B cell (primary cell): ENCODE measurements around the gene CD101. TPM values are rescaled to one million over a fixed set of nuclear protein-coding genes. Genes with fewer than 3 reads are reported as not detected.

Source experiments
- ATAC-seq: fragments of 200-7000 bp; cut with Tn5 transposase; one replicate; pipeline ENCODE4 v1.10.0; 2021; ENCODE audit warnings: low read depth, mild to moderate bottlenecking, moderate number of reproducible peaks, moderate library complexity
- CTCF ChIA-PET: fragments of 350-600 bp; sonication (Branson Sonifier 250); formaldehyde crosslinking; loops from one replicate; lab custom pipeline; 2021; ENCODE audit warnings: antibody characterized with exemption, inconsistent platforms; lab: Charles Lee
- POLR2A ChIA-PET: fragments of 350-600 bp; sonication (Branson Sonifier 250); formaldehyde crosslinking; loops from one replicate; lab custom pipeline; 2021; ENCODE audit warnings: antibody characterized with exemption; lab: Charles Lee
- DNase-seq: peaks from one replicate; pipeline ENCODE4 v3.0.0; 2013
- H2AFZ ChIP-seq: 2 replicates; pipeline ENCODE4 v1.6.1; 2012; ENCODE audit warnings: mild to moderate bottlenecking, low read depth, low read length; ENCODE audit not compliant: insufficient read depth, poor library complexity, severe bottlenecking
- H3K27ac ChIP-seq, 2 donors: 1 replicate in 1 of 2; 2 replicates in 1 of 2; pipeline ENCODE4 v1.5.1; 2012 to 2013; ENCODE audit warnings: low read length in 2 of 2, mild to moderate bottlenecking in 2 of 2, moderate library complexity in 1 of 2
- H3K27me3 ChIP-seq, 4 experiments: fragments of 200-600 bp in 1 of 4; sonication (generic) in 1 of 4; replicated peaks in 1 of 4; 1 replicate in 2 of 4; 2 replicates in 2 of 4; pipeline versions ENCODE4 v1.6.1 to v1.7.0; 2013 to 2016; ENCODE audit warnings: low read length in 3 of 4, mild to moderate bottlenecking in 2 of 4, mixed read lengths in 1 of 4, moderate library complexity in 1 of 4; ENCODE audit not compliant: insufficient read depth in 4 of 4, control insufficient read depth in 3 of 4; ENCODE audit errors: control extremely low read depth in 1 of 4
- H3K36me3 ChIP-seq, 2 experiments: replicated peaks in 1 of 2; 1 replicate in 1 of 2; 2 replicates in 1 of 2; pipeline versions ENCODE4 v1.6.1 to v1.7.1; 2013; ENCODE audit warnings: low read length in 1 of 2; ENCODE audit not compliant: insufficient read depth in 2 of 2, control insufficient read depth in 1 of 2; ENCODE audit errors: control extremely low read depth in 1 of 2, extremely low read depth in 1 of 2
- H3K4me1 ChIP-seq, 2 donors: fragments of 200-600 bp in 1 of 2; sonication (generic) in 1 of 2; 1 replicate in 1 of 2; 2 replicates in 1 of 2; pipeline versions ENCODE4 v1.5.1 to v1.6.1; 2013 to 2017; ENCODE audit warnings: low read length in 2 of 2; ENCODE audit not compliant: control insufficient read depth in 2 of 2, insufficient read depth in 2 of 2
- H3K4me2 ChIP-seq: replicated peaks from 2 replicates; pipeline ENCODE3; 2012; ENCODE audit warnings: mild to moderate bottlenecking, low read depth, low read length; ENCODE audit not compliant: poor library complexity, severe bottlenecking
- H3K4me3 ChIP-seq, 5 experiments: fragments of 200-600 bp in 1 of 5; sonication (generic) in 1 of 5; 1 replicate in 3 of 5; 2 replicates in 2 of 5; pipeline versions ENCODE4 v1.5.1 to v1.7.0; 2011 to 2016; ENCODE audit warnings: low read length in 4 of 5, mild to moderate bottlenecking in 4 of 5, low read depth in 2 of 5, control low read depth in 1 of 5, moderate library complexity in 1 of 5; ENCODE audit not compliant: insufficient read depth in 1 of 5; ENCODE audit errors: control extremely low read depth in 1 of 5, extremely low read depth in 1 of 5
- H3K79me2 ChIP-seq: fragments of 200-600 bp; sonication (generic); one replicate; pipeline ENCODE4 v1.6.0; 2016; ENCODE audit warnings: low read length; ENCODE audit not compliant: control insufficient read depth, insufficient read depth
- H3K9ac ChIP-seq: fragments of 200-600 bp; sonication (generic); 2 replicates; pipeline ENCODE4 v1.6.1; 2017; ENCODE audit warnings: mild to moderate bottlenecking, low read length, moderate library complexity
- H3K9me3 ChIP-seq, 3 donors: one replicate each; pipeline versions ENCODE4 v1.6.1 to v1.7.1; 2013; ENCODE audit warnings: low read length in 2 of 3; ENCODE audit not compliant: control insufficient read depth in 2 of 3, insufficient read depth in 1 of 3; ENCODE audit errors: control extremely low read depth in 1 of 3
- H4K20me1 ChIP-seq: 2 replicates; pipeline ENCODE4 v1.6.0; 2012; ENCODE audit warnings: mild to moderate bottlenecking, low read length; ENCODE audit not compliant: insufficient read depth, control insufficient read depth, poor library complexity, severe bottlenecking
- H3K27ac Mint-ChIP-seq: one replicate; pipeline ENCODE4 v1.8.0; 2021; ENCODE audit warnings: mixed read lengths
- H3K27me3 Mint-ChIP-seq: one replicate; pipeline ENCODE4 v1.8.0; 2021; ENCODE audit warnings: mixed read lengths
- H3K4me1 Mint-ChIP-seq: one replicate; pipeline ENCODE4 v1.8.0; 2021; ENCODE audit warnings: mixed read lengths
- H3K4me3 Mint-ChIP-seq: one replicate; pipeline ENCODE4 v1.8.0; 2021; ENCODE audit warnings: mixed read lengths
- H3K9me3 Mint-ChIP-seq: one replicate; pipeline ENCODE4 v1.8.0; 2022; ENCODE audit warnings: mixed read lengths; ENCODE audit not compliant: insufficient read depth
- CTCF ChIP-seq: fragments of 200-600 bp; IDR thresholded peaks from one replicate; pipeline ENCODE4 v1.8.0; 2022; ENCODE audit warnings: antibody characterized with exemption, mild to moderate bottlenecking
- EZH2 ChIP-seq: IDR thresholded peaks from 2 replicates; pipeline ENCODE4 v1.6.1; 2012; ENCODE audit warnings: borderline replicate concordance, low read depth, mild to moderate bottlenecking, moderate library complexity, low read length; ENCODE audit not compliant: insufficient read depth, poor library complexity, severe bottlenecking
- WGBS: methylation state at CpG from one replicate; pipeline ENCODE4 v1.1.5; 2013; ENCODE audit warnings: missing lambda C conversion rate; ENCODE audit not compliant: insufficient coverage; 5-methylcytosine and 5-hydroxymethylcytosine counted together
- intact Hi-C: fragments of 100-400 bp; cut with micrococcal nuclease; formaldehyde crosslinking; loops from one replicate; pipeline ENCODE4 v1.10.0; 2022
- polyA plus RNA-seq: library from polyadenylated mRNA; depleted of rRNA; stranded (reverse); fragments of >200 nt; gene quantifications from 2 replicates; pipeline ENCODE4 v1.2.3, GENCODE V29; 2012
- total RNA-seq, 2 donors: library from RNA; stranded (reverse); fragments of 120-200 nt in 1 of 2; gene quantifications; 1 replicate in 1 of 2; 2 replicates in 1 of 2; pipeline versions ENCODE4 v1.2.3 to v1.2.4, GENCODE V29; 2013 to 2022

CD101 gene
- total and polyA plus RNA-seq, 2 donors (not counting 1 experiment from before 2014, with no cell fraction given): 0.19 TPM; not detected in 1

GRCh38 chr1:116954440-116954839, 47.1 kb upstream of the CD101 start:
- ATAC-seq (no peak), DNase-seq (no peak)
- Histone ChIP-seq H3K4me2 (no peak overlapping the region), H3K79me2 (no peaks in the 10 kb centered on the region), H3K36me3 (no peaks in the 10 kb centered on the region), H3K27ac (no peak overlapping the region), H3K4me3 (no peak overlapping the region), H3K27me3 (no peaks in the 10 kb centered on the region), H3K9ac (no peak overlapping the region), H3K4me1 (no peaks in the 10 kb centered on the region), H4K20me1 (no peaks in the 10 kb centered on the region), H2AFZ (no peak overlapping the region), H3K9me3 (no peaks in the 10 kb centered on the region)
- H3K4me1 Mint-ChIP-seq: no peaks in the 10 kb centered on the region
- H3K27me3 Mint-ChIP-seq: peaks cover 5% of the 10 kb centered on the region
- TF ChIP-seq EZH2: no peak
- TF ChIP-seq CTCF: no peak
- no peak overlapping the region for H3K27ac Mint-ChIP-seq
- 100% methylated on average over 2 of the region's 3 CpGs for WGBS
- no peak overlapping the region for H3K4me3 Mint-ChIP-seq
- CTCF ChIA-PET: no interaction called here
- POLR2A ChIA-PET: no interaction called here
- H3K9me3 Mint-ChIP-seq: no peaks in the 10 kb centered on the region
- intact Hi-C loops: no loop called here

- Mint-ChIP-seq H3K27me3 (peaks cover 3% of the 10 kb centered on the region), H3K9me3 (no peaks in the 10 kb centered on the region), H3K4me1 (no peaks in the 10 kb centered on the region), H3K27ac (no peak overlapping the region), H3K4me3 (no peak overlapping the region)
- Histone ChIP-seq H4K20me1 (no peaks in the 10 kb centered on the region), H3K36me3 (no peaks in the 10 kb centered on the region), H3K27me3 (no peaks in the 10 kb centered on the region), H3K4me2 (no peak overlapping the region), H3K4me3 (no peak overlapping the region), H3K9ac (no peak overlapping the region), H3K27ac (no peak overlapping the region), H3K9me3 (no peaks in the 10 kb centered on the region), H2AFZ (no peak overlapping the region), H3K4me1 (no peaks in the 10 kb centered on the region), H3K79me2 (no peaks in the 10 kb centered on the region)
- TF ChIP-seq CTCF: no peak
- TF ChIP-seq EZH2: no peak
- ChIA-PET POLR2A (no interaction called here), CTCF (no interaction called here)
- intact Hi-C loops: no loop called here
- WGBS: 96% methylated on average over 5 of the region's 7 CpGs
- no peak for DNase-seq
- no peak for ATAC-seq
Measured at GRCh38 chr1:116956378-116956777, 45.2 kb upstream of the CD101 start.
